ENCODE data around the gene GRAMD2B.

GRAMD2B gene

GRCh38 chr5:126422994-126423788 is at the start of gene GRAMD2B (continued):
- TF ChIP-seq ZNF449 (tag by site-specific recombination; IDR thresholded peaks at IDR 0.05) (no peak), ZNF544 (tag by site-specific recombination; IDR thresholded peaks at IDR 0.05) (no peak), ZNF354C (tag by site-specific recombination; IDR thresholded peaks at IDR 0.05; ENCODE audit: borderline replicate concordance, low read depth) (no peak), ZNF184 (tag by site-specific recombination; IDR thresholded peaks at IDR 0.05) (no peak), ZNF433 (tag by site-specific recombination; IDR thresholded peaks at IDR 0.05; ENCODE audit: low read depth) (no peak), ZNF132 (tag by site-specific recombination; IDR thresholded peaks at IDR 0.05; ENCODE audit: borderline replicate concordance) (no peak), ZNF416 (tag by site-specific recombination; IDR thresholded peaks at IDR 0.05) (no peak), ZNF19 (tag by site-specific recombination; IDR thresholded peaks at IDR 0.05; ENCODE audit: low read depth) (no peak), OSR2 (tag by site-specific recombination; IDR thresholded peaks at IDR 0.05) (no peak; the same call in 1 of the 2 replicates), ZNF596 (tag by site-specific recombination; IDR thresholded peaks at IDR 0.05) (peak; percentile 45), ZNF518A (tag by site-specific recombination; conservative IDR thresholded peaks at IDR 0.05; ENCODE audit: low read depth) (peak; percentile 67), ZNF26 (tag by site-specific recombination; IDR thresholded peaks at IDR 0.05) (no peak), SETDB1 (IDR thresholded peaks at IDR 0.05; ENCODE audit: insufficient read length, low read length) (no peak), ZNF488 (tag by site-specific recombination; IDR thresholded peaks at IDR 0.05) (no peak), ZNF549 (tag by site-specific recombination; IDR thresholded peaks at IDR 0.05) (no peak), ZNF830 (tag by site-specific recombination; IDR thresholded peaks at IDR 0.05; ENCODE audit: low read depth) (no peak), ZNF391 (tag by site-specific recombination; IDR thresholded peaks at IDR 0.05; ENCODE audit: borderline replicate concordance, low read depth) (0 out of 2 replicates have a peak, but pooled peaks have one; percentile 37), SCRT2 (tag by site-specific recombination; IDR thresholded peaks at IDR 0.05) (peak; percentile 100), MEIS1 (CRISPR knock-in tag; IDR thresholded peaks at IDR 0.05; ENCODE audit: borderline replicate concordance) (no peak), ZNF174 (tag by site-specific recombination; IDR thresholded peaks at IDR 0.05) (no peak), PATZ1 (tag by site-specific recombination; IDR thresholded peaks at IDR 0.05) (peak; percentile 68), ZNF169 (tag by site-specific recombination; IDR thresholded peaks at IDR 0.05) (no peak), ZNF660 (tag by site-specific recombination; IDR thresholded peaks at IDR 0.05) (0 out of 2 replicates have a peak, but pooled peaks have one; percentile 40), ZNF24 (tag by site-specific recombination; IDR thresholded peaks at IDR 0.05) (0 out of 2 replicates have a peak, but pooled peaks have one; percentile 51), ZNF501 (tag by site-specific recombination; IDR thresholded peaks at IDR 0.05) (peak; percentile 75; the same call in 1 of the 2 replicates), ZNF48 (tag by site-specific recombination; IDR thresholded peaks at IDR 0.05) (no peak), ZNF426 (tag by site-specific recombination; IDR thresholded peaks at IDR 0.05) (no peak), ZNF530 (tag by site-specific recombination; IDR thresholded peaks at IDR 0.05; ENCODE audit: low read depth) (no peak), ZNF529 (tag by site-specific recombination; IDR thresholded peaks at IDR 0.05; ENCODE audit: insufficient replicate concordance) (no peak)

Measured in HEK293 (cell line).